Stimulated activated CD8-positive, alpha-beta memory T cell treated with anti-CD3 and anti-CD28 coated beads, Interleukin-7, amount 100 ng/mL, for 4 hours (primary cell): ENCODE data around the gene GNAO1.

Source experiments
- DNase-seq, 2 donors: peaks; one replicate each; pipeline ENCODE4 v3.0.0-alpha.2; 2020; ENCODE audit warnings: low read depth in 2 of 2

Gene GNAO1

GRCh38 chr16:56265184-56265583 lies 73.9 kb downstream of the GNAO1 start:
- no peak for DNase-seq

- DNase-seq: no peak
These were observed 74.5 kb downstream of the GNAO1 start for GRCh38 chr16:56265746-56266145.

GRCh38 chr16:56266641-56267607 lies 75.6 kb downstream of the GNAO1 start:
- DNase-seq: no peak

- DNase-seq: no peak
These were observed 76.6 kb downstream of the GNAO1 start for GRCh38 chr16:56267888-56268287.

GRCh38 chr16:56268799-56269198 lies 77.5 kb downstream of the GNAO1 start:
- no peak for DNase-seq

- no peak for DNase-seq
These were observed 78.0 kb downstream of the GNAO1 start for GRCh38 chr16:56269281-56269680.

- no peak for DNase-seq
These were observed 78.8 kb downstream of the GNAO1 start for GRCh38 chr16:56269811-56270684.

- no peak for DNase-seq
These were observed 79.5 kb downstream of the GNAO1 start for GRCh38 chr16:56270828-56271227.

GRCh38 chr16:56272583-56272894 lies 81.2 kb downstream of the GNAO1 start:
- no peak for DNase-seq

GRCh38 chr16:56273615-56274014 lies 82.3 kb downstream of the GNAO1 start:
- DNase-seq: no peak

- DNase-seq: no peak
These were observed 83.1 kb downstream of the GNAO1 start for GRCh38 chr16:56274369-56274768.

GRCh38 chr16:56275076-56275475 lies 83.8 kb downstream of the GNAO1 start:
- no peak for DNase-seq

- no peak for DNase-seq
These were observed 84.5 kb downstream of the GNAO1 start for GRCh38 chr16:56275801-56276200.

GRCh38 chr16:56277075-56277474 lies 85.8 kb downstream of the GNAO1 start:
- DNase-seq: no peak

GRCh38 chr16:56278196-56278855 lies 87.0 kb downstream of the GNAO1 start:
- DNase-seq: no peak

- peak; percentile 27 to 34 for DNase-seq
These were observed 87.8 kb downstream of the GNAO1 start for GRCh38 chr16:56279132-56279531.

- DNase-seq: no peak
These were observed 88.6 kb downstream of the GNAO1 start for GRCh38 chr16:56279914-56280313.

- DNase-seq: no peak
These were observed 90.0 kb downstream of the GNAO1 start for GRCh38 chr16:56281249-56281805.

GRCh38 chr16:56282451-56282850 lies 91.2 kb downstream of the GNAO1 start:
- no peak for DNase-seq

- DNase-seq: no peak
These were observed 93.2 kb downstream of the GNAO1 start for GRCh38 chr16:56284521-56284920.

- DNase-seq: no peak
These were observed 95.5 kb downstream of the GNAO1 start for GRCh38 chr16:56286809-56287208.

- no peak for DNase-seq
These were observed 96.7 kb downstream of the GNAO1 start for GRCh38 chr16:56288019-56288418.
